Activated naive CD4-positive, alpha-beta T cell treated with anti-CD3 and anti-CD28 coated beads for 36 hours (primary cell): Measurements from ENCODE around the gene CRACDL. TPM values are rescaled to one million over a fixed set of nuclear protein-coding genes. Genes with fewer than 3 reads are reported as not detected.

ENCODE experiments used
- CTCF ChIA-PET: fragments of 350-600 bp; sonication (Branson Sonifier 250); formaldehyde crosslinking; loops from one replicate; lab custom pipeline; 2021; ENCODE audit warnings: antibody characterized with exemption; lab: Charles Lee
- DNase-seq: peaks from one replicate; pipeline ENCODE4 v3.0.0-alpha.2; 2020
- H3K27ac Mint-ChIP-seq: one replicate; pipeline ENCODE4 v1.8.0; 2021; ENCODE audit warnings: mild to moderate bottlenecking, mixed read lengths
- H3K27me3 Mint-ChIP-seq: one replicate; pipeline ENCODE4 v1.8.0; 2021; ENCODE audit warnings: low read depth, mixed read lengths
- H3K36me3 Mint-ChIP-seq: one replicate; pipeline ENCODE4 v1.8.0; 2021; ENCODE audit warnings: low read depth, mixed read lengths
- H3K4me1 Mint-ChIP-seq: one replicate; pipeline ENCODE4 v1.8.0; 2021; ENCODE audit warnings: low read depth, mixed read lengths
- H3K4me3 Mint-ChIP-seq: one replicate; pipeline ENCODE4 v1.8.0; 2021; ENCODE audit warnings: mild to moderate bottlenecking, moderate library complexity, mixed read lengths
- H3K9me3 Mint-ChIP-seq: one replicate; pipeline ENCODE4 v1.8.0; 2021; ENCODE audit warnings: mixed read lengths
- intact Hi-C: fragments of 100-400 bp; cut with micrococcal nuclease; formaldehyde crosslinking; loops from one replicate; pipeline ENCODE4 v1.15.1; 2023
- total RNA-seq, 2 experiments: library from RNA; stranded (reverse); gene quantifications; one replicate each; pipeline ENCODE4 v1.2.3, GENCODE V29; 2021

The CRACDL gene
- total RNA-seq, 2 experiments from 2014 or later: 0.14 to 0.35 TPM

- CTCF ChIA-PET: interaction anchor here (0.6 to 0.7 kb wide), 2 partner anchors 13 to 15 kb away, joined by 3 read pairs; no protein-coding TSS in a partner anchor
- intact Hi-C loops: no loop called here
- Mint-ChIP-seq H3K36me3 (no peaks in the 10 kb centered on the region), H3K4me3 (no peak overlapping the region), H3K27me3 (no peaks in the 10 kb centered on the region), H3K27ac (no peak overlapping the region), H3K4me1 (peaks cover 18% of the 10 kb centered on the region), H3K9me3 (no peaks in the 10 kb centered on the region)
- DNase-seq: no peak
These were observed 25.5 kb downstream of the CRACDL start for GRCh38 chr2:98910349-98911125.

- intact Hi-C loops: no loop called here
- Mint-ChIP-seq H3K4me1 (peaks cover 18% of the 10 kb centered on the region), H3K4me3 (no peak overlapping the region), H3K27me3 (no peaks in the 10 kb centered on the region), H3K9me3 (no peaks in the 10 kb centered on the region), H3K36me3 (no peaks in the 10 kb centered on the region), H3K27ac (no peak overlapping the region)
- CTCF ChIA-PET: interaction anchor here (0.6 kb wide), 1 partner anchor 14 kb away, joined by 3 read pairs; no protein-coding TSS in a partner anchor
- DNase-seq: no peak
These were observed 26.5 kb downstream of the CRACDL start for GRCh38 chr2:98909317-98910211.

GRCh38 chr2:98908931-98909316 is 27.1 kb downstream of the CRACDL start:
- H3K27me3 Mint-ChIP-seq: no peaks in the 10 kb centered on the region
- no peaks in the 10 kb centered on the region for H3K36me3 Mint-ChIP-seq
- no peaks in the 10 kb centered on the region for H3K9me3 Mint-ChIP-seq
- CTCF ChIA-PET: interaction anchor here (0.9 kb wide), 1 partner anchor 71 kb away, joined by 3 read pairs; no protein-coding TSS in a partner anchor
- no peak overlapping the region for H3K4me3 Mint-ChIP-seq
- peaks cover 18% of the 10 kb centered on the region for H3K4me1 Mint-ChIP-seq
- no peak for DNase-seq
- H3K27ac Mint-ChIP-seq: no peak overlapping the region
- intact Hi-C loops: no loop called here

- no peaks in the 10 kb centered on the region for H3K9me3 Mint-ChIP-seq
- H3K4me3 Mint-ChIP-seq: no peak overlapping the region
- H3K27me3 Mint-ChIP-seq: no peaks in the 10 kb centered on the region
- CTCF ChIA-PET: interaction anchor here (0.9 kb wide), 1 partner anchor 71 kb away, joined by 3 read pairs; no protein-coding TSS in a partner anchor
- no peak for DNase-seq
- no peaks in the 10 kb centered on the region for H3K36me3 Mint-ChIP-seq
- intact Hi-C loops: no loop called here
- no peak overlapping the region for H3K27ac Mint-ChIP-seq
- H3K4me1 Mint-ChIP-seq: peaks cover 18% of the 10 kb centered on the region
These were observed 27.8 kb downstream of the CRACDL start for GRCh38 chr2:98907966-98908905.

GRCh38 chr2:98907385-98907784 is 28.6 kb downstream of the CRACDL start:
- H3K27me3 Mint-ChIP-seq: no peaks in the 10 kb centered on the region
- DNase-seq: no peak
- no peak overlapping the region for H3K27ac Mint-ChIP-seq
- no peaks in the 10 kb centered on the region for H3K9me3 Mint-ChIP-seq
- H3K4me1 Mint-ChIP-seq: peaks cover 18% of the 10 kb centered on the region
- CTCF ChIA-PET: no interaction called here
- no peaks in the 10 kb centered on the region for H3K36me3 Mint-ChIP-seq
- intact Hi-C loops: no loop called here
- H3K4me3 Mint-ChIP-seq: no peak overlapping the region

GRCh38 chr2:98903767-98904485 is 32.1 kb downstream of the CRACDL start:
- Mint-ChIP-seq H3K4me3 (no peak overlapping the region), H3K27me3 (no peaks in the 10 kb centered on the region), H3K4me1 (peaks cover 4% of the 10 kb centered on the region), H3K27ac (no peak overlapping the region), H3K9me3 (no peaks in the 10 kb centered on the region), H3K36me3 (no peaks in the 10 kb centered on the region)
- intact Hi-C loops: no loop called here
- CTCF ChIA-PET: no interaction called here
- no peak for DNase-seq

GRCh38 chr2:98903064-98903355 is 33.0 kb downstream of the CRACDL start:
- DNase-seq: no peak
- CTCF ChIA-PET: no interaction called here
- no peak overlapping the region for H3K4me3 Mint-ChIP-seq
- H3K27ac Mint-ChIP-seq: no peak overlapping the region
- H3K36me3 Mint-ChIP-seq: no peaks in the 10 kb centered on the region
- intact Hi-C loops: no loop called here
- no peaks in the 10 kb centered on the region for H3K4me1 Mint-ChIP-seq
- no peaks in the 10 kb centered on the region for H3K9me3 Mint-ChIP-seq
- H3K27me3 Mint-ChIP-seq: no peaks in the 10 kb centered on the region

GRCh38 chr2:98902209-98903063 is 33.6 kb downstream of the CRACDL start:
- no peaks in the 10 kb centered on the region for H3K9me3 Mint-ChIP-seq
- H3K4me1 Mint-ChIP-seq: no peaks in the 10 kb centered on the region
- CTCF ChIA-PET: no interaction called here
- H3K36me3 Mint-ChIP-seq: no peaks in the 10 kb centered on the region
- H3K27ac Mint-ChIP-seq: no peak overlapping the region
- no peak overlapping the region for H3K4me3 Mint-ChIP-seq
- H3K27me3 Mint-ChIP-seq: no peaks in the 10 kb centered on the region
- DNase-seq: no peak
- intact Hi-C loops: no loop called here

GRCh38 chr2:98901702-98902101 is 34.3 kb downstream of the CRACDL start:
- Mint-ChIP-seq H3K4me1 (no peaks in the 10 kb centered on the region), H3K4me3 (no peak overlapping the region), H3K27ac (no peak overlapping the region), H3K36me3 (no peaks in the 10 kb centered on the region), H3K27me3 (no peaks in the 10 kb centered on the region), H3K9me3 (no peaks in the 10 kb centered on the region)
- CTCF ChIA-PET: no interaction called here
- no peak for DNase-seq
- intact Hi-C loops: no loop called here

- H3K4me3 Mint-ChIP-seq: no peak overlapping the region
- H3K4me1 Mint-ChIP-seq: no peaks in the 10 kb centered on the region
- no peaks in the 10 kb centered on the region for H3K36me3 Mint-ChIP-seq
- H3K27me3 Mint-ChIP-seq: no peaks in the 10 kb centered on the region
- H3K27ac Mint-ChIP-seq: no peak overlapping the region
- intact Hi-C loops: no loop called here
- no peak for DNase-seq
- H3K9me3 Mint-ChIP-seq: no peaks in the 10 kb centered on the region
- CTCF ChIA-PET: no interaction called here
These were observed 34.7 kb downstream of the CRACDL start for GRCh38 chr2:98901291-98901690.

- intact Hi-C loops: no loop called here
- no peak overlapping the region for H3K27ac Mint-ChIP-seq
- H3K4me3 Mint-ChIP-seq: no peak overlapping the region
- no peak for DNase-seq
- no peaks in the 10 kb centered on the region for H3K4me1 Mint-ChIP-seq
- CTCF ChIA-PET: no interaction called here
- no peaks in the 10 kb centered on the region for H3K36me3 Mint-ChIP-seq
- no peaks in the 10 kb centered on the region for H3K27me3 Mint-ChIP-seq
- no peaks in the 10 kb centered on the region for H3K9me3 Mint-ChIP-seq
These were observed 35.3 kb downstream of the CRACDL start for GRCh38 chr2:98900721-98901120.
